Glomerular visceral epithelial cell (primary cell): ENCODE measurements around the gene RTN4RL1.
"Not testable (repeated sequence)": the region's sequence is repeated elsewhere in the genome, so short reads cannot be mapped to it uniquely, and the experiment has no call there.

ENCODE experiments used
- DNase-seq: peaks from one replicate; pipeline ENCODE4 v3.0.0-alpha.2; 2016; ENCODE audit errors: extremely low spot score

The RTN4RL1 gene

DNA sequence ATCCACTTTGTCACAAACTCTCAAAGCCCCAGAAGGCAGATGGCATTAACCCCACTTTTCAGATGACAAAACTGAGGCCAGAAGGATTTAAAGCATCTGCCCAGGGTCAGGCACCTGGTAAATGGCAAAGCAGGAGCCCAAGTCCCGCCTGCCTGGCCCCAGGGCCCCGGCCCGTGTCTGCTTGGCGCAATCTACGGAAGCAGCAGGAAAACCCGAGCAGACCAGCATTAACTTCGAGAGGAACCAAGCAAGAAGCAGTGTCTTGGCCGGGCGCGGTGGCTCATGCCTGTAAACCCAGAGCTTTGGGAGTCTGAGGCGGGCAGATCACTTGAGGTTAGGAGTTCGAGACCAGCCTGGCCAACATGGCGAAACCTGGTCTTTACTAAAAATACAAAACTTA, 21.6 kb downstream of the RTN4RL1 start:
- no peak for DNase-seq

DNA sequence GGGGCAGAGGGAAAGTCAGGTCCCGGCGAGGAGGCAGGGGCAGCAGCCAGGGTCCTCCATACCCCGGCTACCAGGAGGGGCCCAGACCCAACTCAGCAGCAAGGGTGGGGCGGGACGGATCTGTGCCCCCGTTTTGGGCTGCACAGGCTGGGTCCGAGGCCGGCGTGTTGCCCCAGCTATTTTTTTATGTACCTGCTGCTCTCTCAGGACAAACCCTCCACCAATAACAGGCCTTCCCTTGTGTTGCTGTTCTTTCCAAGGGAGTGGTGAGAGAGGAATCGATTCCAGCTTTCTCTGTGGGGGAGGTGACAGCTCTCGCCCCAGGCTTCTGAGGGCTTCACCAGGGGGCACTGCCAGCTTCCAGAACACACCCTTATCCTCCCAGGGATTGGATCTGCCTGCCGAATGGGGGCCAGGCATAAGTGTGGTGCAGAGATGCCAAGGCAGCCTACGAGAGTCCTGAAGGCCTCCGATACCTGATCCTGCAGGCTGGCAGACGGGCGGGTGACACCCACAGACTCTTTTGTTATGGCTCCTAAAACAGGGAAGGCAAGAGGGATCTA, 22.3 kb downstream of the RTN4RL1 start:
- DNase-seq = no peak

DNA sequence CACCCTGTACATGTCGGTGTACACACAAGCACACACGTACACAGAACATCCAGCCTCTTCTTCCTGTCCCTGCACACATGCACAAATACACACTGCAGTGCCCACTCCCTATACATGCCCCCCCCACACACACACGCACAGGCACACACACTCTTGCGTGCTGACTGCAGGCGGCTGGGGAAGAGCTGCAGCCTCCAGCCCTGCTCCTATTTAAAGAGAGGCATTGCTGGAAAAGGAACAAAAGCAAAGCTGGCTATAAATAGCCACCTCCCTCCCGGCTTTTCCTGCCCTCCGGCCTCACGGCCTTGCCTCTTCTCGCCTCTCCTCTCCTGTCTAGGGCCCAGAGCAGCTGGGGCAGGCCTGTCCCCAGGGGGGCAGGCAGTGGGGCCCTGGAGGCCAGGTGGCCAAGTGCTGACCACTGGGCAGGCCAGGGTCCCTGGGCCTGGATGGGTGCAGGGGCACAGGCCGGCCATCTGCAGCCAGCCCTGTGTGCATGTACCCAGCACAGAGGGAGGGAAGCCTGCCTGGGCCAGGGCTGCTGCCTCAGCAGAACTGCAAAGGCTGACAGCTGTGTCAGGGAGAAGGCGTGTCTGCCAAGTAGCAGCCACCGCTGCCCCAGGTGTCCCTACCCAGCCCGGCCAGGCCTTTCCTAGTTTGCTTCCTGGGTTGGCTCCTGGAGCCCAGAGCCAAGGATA, 25.4 kb downstream of the RTN4RL1 start:
- no peak for DNase-seq

DNA sequence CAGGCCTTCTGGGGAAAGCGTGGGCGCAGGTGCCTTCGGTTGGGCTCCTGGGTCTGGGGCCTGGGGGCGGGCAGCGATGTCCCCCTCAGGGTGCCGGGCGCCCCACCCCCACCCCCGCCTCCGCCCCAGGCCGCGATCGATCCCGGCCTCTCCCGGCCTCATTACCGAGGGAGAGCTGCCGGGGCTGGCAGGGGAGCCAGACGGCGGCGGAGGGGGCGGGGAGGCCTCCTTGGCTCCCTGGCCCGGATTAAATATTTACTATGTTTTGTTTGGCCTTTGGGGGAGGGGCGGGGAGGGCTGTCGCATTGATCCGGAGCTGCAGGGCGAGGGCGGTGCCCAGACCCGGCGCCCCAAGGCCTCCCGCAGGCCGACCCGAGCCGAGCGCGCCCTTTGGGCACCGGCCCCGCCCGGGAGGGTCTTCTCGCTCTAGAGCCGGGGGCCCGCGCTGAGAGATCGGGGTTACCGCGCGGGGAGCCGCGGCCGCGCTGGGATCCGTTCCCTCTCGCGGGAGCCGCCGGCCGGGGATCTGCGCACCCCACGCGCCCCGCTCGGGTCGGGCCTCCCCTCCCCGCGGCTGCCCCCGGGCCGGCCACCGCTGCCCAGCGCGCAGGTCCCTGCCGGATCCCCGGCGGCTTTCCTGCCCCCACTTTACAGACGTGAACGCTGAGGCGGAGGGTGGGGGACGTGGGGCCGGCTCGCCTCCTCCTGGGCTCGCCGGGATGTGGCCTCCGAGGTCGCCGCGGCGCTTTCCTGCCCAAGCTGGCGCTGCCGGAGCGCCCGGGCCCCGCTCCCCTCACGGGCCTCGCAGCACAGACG, 27.0 kb downstream of the RTN4RL1 start:
- no peak for DNase-seq

DNA sequence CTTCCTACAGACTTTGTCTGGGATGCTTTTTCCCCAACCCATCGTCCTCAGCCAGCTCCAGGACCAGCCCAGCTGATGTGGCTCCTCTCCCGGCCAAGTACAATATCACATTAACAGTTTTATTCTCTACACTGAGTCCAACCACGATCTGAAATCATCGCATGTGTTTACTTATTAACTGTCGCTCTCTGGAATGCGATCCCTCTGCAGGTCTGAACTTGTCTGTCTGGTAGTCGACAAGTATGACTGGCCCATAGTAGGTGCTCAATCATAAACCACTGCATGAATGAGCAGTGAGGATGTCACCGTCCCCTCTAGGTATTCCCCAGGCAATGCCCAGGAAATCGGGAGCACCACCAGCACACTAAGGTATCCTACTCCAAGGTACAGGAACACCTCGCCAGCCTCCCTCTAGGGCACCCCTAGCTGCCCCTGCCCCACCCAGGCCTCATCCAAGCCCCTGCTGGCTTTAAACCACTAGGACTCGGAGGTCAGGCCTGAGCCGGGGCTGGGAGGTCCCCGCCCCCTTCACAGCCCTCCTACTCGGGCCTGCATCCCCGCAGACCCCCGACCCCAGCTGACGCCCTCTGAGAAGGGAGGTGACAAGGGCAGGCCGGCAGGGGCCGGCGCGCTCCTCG, 27.7 kb downstream of the RTN4RL1 start:
- DNase-seq = peak; percentile 68

DNA sequence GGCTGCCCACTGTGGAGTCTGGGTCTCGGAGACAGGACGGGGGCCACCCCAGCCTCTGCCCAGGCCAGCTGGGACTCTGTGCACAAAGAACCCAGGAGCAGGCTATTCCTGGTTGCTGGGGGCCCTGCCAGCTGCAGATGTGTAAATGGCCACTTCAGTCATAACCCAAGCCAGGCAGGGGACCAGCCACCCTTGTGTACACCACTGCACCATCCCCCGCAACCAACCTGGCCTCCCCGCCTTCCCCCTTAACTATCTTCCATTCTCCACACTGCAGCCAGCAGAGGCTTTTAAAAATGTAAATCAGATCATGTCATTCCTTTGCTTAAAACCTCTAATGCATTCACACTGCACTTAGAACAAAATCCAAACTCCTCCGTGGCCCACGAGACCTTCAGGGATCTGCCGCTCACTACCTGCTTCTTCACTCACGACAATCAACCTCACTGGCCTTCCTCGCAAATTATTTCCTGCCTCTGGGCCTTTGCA, 28.3 kb downstream of the RTN4RL1 start:
- DNase-seq = no peak

DNA sequence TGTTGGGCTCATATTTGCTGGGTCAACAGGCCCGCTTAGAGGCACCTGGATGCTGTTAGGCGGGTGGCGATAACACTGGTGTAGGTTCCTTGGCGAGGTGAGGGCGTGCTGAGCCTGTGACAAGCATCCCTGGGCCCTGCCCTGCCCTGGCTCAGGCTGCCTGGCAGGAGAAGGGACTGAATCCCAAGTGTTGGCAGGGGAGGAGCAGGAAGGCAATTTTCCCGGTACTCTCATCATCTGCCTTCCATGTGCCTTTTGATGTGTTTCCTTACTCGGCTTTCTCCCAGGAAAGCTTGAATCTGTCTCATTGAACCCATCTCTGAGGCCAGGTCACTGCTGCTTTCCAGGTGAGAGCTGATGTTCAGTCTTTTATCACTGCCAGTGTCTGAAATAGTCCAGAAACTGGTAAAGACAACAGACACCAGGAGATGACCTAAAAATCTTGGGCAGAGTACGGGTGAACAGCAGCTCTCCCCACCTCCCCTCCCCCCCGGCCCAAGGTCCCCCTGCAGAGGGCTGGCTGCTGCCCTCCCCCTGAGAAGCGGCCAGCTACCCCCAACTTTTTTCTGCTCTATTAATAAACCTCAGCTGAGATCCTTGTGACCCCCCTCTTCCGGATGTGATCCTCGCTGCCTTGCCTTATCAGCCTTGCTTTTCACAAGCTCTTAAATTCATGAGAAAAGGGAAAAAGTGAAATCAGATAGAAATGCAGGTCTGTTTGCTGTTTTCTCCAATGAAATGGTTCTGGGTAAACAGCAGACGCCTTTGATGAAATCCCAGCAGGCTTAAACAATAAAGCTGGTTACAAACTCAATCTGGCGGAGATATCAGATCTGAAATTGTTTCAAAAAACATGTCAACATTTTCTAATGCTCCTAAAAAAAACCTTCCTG, 29.0 kb downstream of the RTN4RL1 start:
- DNase-seq = no peak

DNA sequence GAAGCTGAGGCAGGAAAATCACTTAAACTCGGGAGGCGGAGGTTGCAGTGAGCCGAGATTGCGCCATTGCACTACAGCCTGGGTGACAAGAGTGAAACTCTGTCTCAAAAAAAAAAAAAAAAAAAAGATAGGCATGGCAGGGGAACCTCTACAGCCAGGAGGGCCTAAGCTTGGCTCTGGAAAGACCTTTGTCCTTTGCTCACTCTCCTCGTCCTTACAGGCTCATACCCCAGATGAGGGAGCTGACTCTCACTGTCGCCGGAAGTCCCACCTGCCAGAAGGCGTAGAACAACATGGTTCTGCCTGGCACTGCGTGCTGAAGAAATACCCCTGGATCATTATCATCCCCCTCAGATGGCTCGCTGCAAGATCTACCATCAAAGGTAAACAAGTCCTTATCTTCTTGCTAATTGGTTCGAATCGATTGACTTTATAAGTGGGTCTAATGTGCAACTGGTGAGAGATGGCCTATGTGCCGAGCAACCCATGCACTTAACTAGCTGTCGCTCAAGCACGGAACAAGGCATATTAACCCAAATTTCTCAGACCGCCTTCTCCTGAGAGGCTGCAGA, 29.7 kb downstream of the RTN4RL1 start:
- no peak for DNase-seq

DNA sequence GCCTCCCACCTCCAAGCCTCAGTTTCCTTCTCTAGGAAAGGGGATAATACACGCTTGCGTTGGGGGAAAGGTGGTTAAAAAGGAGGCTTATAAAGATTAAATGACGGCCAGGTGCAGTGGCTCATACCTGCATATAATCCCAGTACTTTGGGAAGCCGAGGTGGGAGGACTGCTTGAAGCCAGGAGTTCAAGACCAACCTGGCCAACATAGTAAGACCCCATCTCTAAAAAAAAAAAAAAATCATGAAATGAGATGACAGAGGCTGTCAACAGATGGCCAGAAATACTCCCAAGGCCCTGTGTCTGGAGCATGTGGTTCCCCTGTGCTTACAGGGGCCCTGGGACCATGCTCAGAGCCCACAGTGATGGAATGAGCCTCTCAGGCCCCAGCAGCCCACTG, 30.4 kb downstream of the RTN4RL1 start:
- DNase-seq = no peak

DNA sequence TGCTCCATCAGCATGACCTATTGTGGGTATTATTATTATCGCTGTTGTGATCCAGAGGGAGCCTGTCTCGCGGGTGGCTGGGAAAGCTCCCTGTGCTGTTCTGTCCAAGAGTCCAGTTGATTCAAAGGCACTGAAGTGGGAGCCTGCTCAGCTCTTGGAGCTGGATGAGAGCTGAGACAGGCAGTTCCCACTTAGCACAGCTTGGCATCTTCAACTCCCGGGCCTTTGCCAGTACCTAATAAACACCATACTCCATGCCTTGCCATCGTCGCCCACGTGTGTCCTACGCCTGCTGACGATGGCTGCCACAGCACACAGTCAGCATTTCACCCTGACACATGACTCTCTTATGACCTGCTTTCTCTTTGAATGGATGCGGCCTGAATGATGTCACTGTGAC, 32.6 kb downstream of the RTN4RL1 start:
- no peak for DNase-seq

DNA sequence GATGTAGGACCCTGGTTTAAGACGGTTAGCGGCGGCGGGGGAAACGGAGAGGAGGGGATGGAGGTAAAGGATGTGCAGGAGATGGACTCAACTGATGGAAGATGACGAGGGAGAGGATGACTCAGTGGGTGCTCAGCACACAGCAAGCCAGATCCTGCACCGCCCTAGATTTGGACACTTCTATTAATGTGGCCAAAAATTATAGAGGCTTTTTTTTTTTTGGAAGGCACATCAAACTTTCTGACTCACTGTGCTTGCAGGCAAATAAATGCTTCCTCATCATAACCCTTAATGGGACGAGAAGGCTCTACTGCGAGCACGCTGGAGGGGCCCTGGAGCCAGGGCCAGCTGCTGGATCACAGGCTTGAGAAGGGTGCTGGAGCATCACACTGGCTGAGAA, 36.0 kb downstream of the RTN4RL1 start:
- no peak for DNase-seq

DNA sequence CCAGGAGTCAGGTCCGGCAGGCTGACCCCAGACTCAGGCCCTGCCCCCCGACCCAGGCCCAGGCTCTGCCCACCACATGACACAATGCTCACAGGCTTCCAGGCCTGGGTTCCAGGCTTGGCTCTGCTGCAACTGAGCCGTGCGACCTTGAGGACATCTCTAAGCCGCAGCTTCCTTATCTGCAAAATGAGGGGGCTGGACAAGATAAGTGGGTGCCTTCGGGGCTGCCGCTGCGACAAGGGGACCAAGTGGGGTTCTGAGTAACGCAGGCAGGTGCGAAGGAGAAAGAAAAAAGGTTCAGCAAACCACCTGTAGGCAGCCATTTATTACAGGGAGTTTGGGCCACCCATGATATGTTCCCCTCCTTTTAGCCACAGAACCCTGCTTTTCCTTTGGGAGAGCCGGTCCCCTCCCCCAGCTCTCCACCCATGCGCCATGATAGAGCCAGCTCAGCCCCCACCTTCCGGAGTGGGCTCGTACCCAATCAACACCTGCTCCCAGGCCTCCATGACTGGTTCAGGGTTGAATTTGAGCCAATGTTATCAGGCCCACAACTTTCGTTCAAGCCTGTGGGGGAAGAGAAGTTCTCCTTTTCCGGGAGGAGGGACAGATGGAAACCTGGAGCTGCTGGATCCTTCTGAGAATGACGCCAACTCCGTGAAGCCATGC, 38.2 kb downstream of the RTN4RL1 start:
- no peak for DNase-seq

DNA sequence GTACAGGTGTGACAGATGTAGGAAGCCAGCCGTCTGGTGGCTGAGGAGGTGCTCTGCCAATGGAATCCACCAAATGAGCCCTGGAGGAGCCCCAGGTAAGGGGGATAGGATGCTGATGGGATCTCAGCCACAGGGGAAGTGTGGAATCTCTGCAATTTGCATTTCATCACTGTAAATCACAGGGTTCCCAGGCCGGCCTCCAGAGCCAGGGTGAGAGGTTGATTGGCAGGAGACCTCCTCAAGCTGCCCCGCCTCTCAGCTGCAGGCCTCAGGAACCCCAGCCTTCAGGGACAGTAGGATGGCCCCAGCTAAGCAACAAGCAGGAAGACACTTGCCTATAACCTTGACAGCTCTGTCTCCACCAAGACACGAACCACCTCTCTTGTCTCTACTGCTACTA, 39.4 kb downstream of the RTN4RL1 start:
- no peak for DNase-seq

DNA sequence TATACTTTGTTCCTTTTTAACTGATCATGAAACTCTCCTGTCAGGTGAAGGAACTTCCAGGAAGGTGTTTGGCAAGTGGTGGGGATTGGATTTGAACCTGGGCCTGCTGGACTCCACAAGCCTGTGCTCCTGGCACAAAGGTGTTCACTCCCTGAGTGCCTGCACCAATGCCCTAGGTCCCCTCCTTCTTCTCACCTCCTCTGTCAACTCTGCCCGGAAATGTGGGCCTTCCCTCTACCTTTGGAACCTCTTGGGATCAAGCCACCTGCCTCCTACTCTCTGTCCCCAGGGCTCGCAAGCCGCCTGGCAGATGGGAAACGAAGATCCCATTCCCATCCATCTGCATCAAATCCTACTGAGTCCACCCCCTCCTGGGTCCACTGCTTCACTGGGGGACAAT, 40.0 kb downstream of the RTN4RL1 start:
- DNase-seq = no peak

DNA sequence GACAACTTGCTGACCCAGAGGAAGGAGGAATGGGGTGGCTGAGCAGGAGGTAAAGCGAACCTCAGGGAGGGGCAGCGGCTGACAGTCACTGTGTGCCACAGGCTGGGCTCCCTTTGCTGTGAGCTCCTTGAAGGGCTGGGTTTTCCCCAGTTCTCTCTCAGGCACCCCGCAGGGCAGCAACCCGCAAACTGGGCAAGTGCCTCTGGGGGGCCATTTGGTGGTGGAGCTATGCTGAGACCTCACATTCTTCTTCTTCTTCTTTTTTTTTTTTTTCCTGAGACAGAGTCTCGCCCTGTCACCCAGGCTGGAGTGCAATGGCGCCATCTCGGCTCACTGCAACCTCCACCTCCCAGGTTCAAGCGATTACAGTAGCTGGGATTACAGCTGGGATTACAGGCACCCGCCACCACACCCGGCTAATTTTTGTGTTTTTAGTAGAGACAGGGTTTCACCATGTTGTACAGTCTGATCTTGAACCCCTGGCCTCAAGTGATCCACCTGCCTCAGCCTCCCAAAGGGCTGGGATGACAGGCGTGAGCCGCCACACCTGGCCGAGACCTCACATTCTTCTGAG, 42.3 kb downstream of the RTN4RL1 start:
- not testable (repeated sequence) for DNase-seq

DNA sequence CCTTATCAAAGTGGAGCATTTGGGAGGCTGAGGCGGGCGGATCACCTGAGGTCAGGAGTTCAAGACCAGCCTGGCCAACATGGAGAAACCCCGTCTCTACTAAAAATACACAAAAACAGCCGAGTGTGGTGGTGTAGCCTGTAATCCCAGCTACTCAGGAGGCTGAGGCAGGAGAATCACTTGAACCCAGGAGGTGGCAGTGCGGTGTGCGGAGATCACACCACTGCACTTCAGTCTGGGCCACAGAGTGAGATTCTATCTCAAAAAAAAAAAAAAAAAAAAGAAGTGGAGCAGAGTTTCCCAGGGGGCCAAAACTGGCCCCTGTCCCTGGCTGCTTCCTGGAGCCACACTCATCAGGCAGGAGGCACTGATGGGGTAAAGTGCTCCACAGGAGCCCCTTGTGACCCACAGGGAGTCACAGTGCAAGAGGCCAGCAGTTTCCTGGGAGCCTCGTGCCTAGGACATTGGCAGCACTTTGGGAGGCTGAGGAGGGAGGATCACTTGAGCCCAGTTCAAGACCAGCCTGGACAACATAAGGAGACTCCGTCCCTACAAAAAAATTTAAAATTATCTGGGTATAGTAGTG, 44.4 kb downstream of the RTN4RL1 start:
- DNase-seq = no peak

DNA sequence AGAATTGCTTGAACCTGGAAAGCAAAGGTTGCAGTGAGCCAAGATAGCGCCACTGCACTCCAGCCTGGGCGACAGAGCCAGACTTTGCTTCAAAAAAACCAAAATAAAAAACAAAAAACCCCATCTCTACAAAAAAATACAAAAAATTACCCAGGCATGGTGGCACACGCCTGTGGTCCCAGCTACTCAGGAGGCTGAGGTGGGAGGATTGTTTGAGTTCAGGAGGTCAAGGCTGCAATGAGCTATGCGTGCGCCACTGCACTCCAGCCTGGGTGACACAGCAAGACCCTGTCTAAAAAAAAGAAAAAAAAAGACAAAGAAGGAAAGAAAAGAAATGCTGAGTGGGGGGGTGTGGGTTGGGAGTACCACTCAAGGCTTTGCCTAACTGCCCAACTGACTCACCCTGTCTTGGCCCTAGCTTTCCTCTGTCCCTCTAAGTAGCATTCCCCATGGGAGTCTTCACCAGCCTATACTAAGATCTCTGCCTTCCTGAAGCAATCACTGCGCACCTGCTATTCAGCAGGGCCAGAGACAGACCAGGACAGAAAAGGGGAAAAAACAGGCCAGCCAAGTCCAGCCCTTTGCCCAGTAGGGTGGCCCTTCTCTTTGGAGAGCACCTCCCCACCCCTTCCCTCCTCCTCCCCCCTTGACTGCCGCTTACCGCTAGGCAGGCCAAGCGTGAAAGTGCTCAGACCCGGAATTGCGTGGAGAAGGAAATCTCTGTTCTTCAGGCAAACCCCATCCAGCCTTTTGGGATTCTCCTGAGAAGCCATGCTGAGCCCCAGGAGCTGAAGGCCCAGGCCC, 45.8 kb downstream of the RTN4RL1 start:
- peak; percentile 83 for DNase-seq

DNA sequence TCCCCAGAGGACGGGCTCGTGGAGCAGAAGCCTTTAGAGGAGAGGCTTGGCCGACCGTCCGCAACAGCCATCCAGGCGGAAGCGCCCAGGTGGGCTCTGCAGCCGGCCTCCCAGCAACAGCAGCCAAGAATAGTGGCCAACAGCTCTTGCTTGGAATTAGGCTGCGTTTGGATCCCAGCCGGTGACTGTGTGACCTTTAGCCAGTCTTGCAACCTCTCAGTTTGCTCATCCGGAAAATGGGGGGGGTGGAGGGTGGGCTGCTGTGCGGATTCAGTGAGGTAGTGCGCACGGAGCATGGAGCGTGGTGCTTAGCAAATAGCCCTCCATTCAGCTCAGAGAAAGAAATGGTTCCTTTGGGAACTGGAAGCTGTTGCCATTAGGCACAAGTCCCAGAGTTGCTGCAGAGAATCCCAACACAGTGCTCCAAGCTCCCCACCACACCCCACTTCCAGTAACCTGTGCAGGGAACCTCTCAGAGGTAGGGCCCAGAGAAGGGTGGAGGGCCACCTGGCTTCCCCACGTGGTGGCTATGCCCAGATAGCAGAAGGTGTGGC, 46.7 kb downstream of the RTN4RL1 start:
- DNase-seq = no peak
